A549 (cell line): ENCODE results near the gene MYH16.

ENCODE experiments used
- CHD2 ChIP-seq: fragments of 150-350 bp; IDR thresholded peaks from 2 replicates; pipeline ENCODE4 v1.6.1; 2014; ENCODE audit warnings: low read length; ENCODE audit not compliant: partially characterized antibody
- KDM1A ChIP-seq: fragments of 200-600 bp; sonication (generic); IDR thresholded peaks from 2 replicates; pipeline ENCODE4 v1.6.1; 2016; ENCODE audit warnings: low read depth, mild to moderate bottlenecking
- POLR2A ChIP-seq: IDR thresholded peaks from 2 replicates; pipeline ENCODE4 v1.6.1; 2012; ENCODE audit warnings: mild to moderate bottlenecking, low read length
- RARB ChIP-seq: fragments of 250-450 bp; sonication (Bioruptor Pico); IDR thresholded peaks from 2 replicates; pipeline ENCODE4 v1.8.0; 2021; ENCODE audit warnings: mild to moderate bottlenecking, moderate library complexity
- TF ChIP-seq, protein P1 (sequence below): fragments of >200 bp; sonication (Bioruptor Twin); formaldehyde crosslinking; IDR thresholded peaks from 3 replicates; pipeline ENCODE4 v1.5.1; 2016
- TF ChIP-seq, protein P2 (sequence below): fragments of 200-600 bp; sonication (generic); IDR thresholded peaks from 2 replicates; pipeline ENCODE4 v1.6.1; 2016; ENCODE audit warnings: antibody characterized with exemption, mild to moderate bottlenecking, moderate library complexity

DNA sequence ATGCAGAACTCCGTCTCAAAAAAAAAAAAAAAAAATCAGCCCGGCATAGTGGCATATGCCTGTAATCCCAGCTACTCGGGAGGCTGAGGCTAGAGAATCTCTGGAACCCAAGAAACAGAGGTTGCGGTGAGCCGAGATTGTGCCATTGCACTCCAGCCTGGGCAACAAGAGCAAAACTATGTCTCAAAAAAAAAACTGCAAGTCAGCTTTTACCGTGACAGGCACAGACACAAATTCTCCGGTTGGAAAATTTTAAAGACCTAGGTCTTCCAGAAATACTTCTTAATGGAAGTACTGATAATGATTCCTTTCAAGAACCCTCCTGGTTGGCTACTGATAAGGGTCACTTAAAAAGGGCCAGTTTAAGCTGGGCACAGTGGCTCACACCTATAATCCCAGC, 82.5 kb downstream of the MYH16 start:
- TF ChIP-seq POLR2A (no peak), KDM1A (no peak), CHD2 (no peak), RARB (no peak)
- TF ChIP-seq, protein P1, sequence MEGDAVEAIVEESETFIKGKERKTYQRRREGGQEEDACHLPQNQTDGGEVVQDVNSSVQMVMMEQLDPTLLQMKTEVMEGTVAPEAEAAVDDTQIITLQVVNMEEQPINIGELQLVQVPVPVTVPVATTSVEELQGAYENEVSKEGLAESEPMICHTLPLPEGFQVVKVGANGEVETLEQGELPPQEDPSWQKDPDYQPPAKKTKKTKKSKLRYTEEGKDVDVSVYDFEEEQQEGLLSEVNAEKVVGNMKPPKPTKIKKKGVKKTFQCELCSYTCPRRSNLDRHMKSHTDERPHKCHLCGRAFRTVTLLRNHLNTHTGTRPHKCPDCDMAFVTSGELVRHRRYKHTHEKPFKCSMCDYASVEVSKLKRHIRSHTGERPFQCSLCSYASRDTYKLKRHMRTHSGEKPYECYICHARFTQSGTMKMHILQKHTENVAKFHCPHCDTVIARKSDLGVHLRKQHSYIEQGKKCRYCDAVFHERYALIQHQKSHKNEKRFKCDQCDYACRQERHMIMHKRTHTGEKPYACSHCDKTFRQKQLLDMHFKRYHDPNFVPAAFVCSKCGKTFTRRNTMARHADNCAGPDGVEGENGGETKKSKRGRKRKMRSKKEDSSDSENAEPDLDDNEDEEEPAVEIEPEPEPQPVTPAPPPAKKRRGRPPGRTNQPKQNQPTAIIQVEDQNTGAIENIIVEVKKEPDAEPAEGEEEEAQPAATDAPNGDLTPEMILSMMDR: no peak
- TF ChIP-seq, protein P2, sequence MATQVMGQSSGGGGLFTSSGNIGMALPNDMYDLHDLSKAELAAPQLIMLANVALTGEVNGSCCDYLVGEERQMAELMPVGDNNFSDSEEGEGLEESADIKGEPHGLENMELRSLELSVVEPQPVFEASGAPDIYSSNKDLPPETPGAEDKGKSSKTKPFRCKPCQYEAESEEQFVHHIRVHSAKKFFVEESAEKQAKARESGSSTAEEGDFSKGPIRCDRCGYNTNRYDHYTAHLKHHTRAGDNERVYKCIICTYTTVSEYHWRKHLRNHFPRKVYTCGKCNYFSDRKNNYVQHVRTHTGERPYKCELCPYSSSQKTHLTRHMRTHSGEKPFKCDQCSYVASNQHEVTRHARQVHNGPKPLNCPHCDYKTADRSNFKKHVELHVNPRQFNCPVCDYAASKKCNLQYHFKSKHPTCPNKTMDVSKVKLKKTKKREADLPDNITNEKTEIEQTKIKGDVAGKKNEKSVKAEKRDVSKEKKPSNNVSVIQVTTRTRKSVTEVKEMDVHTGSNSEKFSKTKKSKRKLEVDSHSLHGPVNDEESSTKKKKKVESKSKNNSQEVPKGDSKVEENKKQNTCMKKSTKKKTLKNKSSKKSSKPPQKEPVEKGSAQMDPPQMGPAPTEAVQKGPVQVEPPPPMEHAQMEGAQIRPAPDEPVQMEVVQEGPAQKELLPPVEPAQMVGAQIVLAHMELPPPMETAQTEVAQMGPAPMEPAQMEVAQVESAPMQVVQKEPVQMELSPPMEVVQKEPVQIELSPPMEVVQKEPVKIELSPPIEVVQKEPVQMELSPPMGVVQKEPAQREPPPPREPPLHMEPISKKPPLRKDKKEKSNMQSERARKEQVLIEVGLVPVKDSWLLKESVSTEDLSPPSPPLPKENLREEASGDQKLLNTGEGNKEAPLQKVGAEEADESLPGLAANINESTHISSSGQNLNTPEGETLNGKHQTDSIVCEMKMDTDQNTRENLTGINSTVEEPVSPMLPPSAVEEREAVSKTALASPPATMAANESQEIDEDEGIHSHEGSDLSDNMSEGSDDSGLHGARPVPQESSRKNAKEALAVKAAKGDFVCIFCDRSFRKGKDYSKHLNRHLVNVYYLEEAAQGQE: no peak
